ENCODE results near the gene FUZ. TPM values are rescaled to one million over a fixed set of nuclear protein-coding genes. Genes with fewer than 3 reads are reported as not detected.
A peak's percentile ranks its signal among the peaks of the same experiment; 100 is the strongest.

The FUZ gene
- total and polyA plus RNA-seq, 4 donors: 18.4 to 36.8 (median 30.2) TPM

GRCh38 chr19:49844138-49845095 is 31.3 kb upstream of the FUZ start:
- no peak overlapping the region for H3K9ac ChIP-seq (ENCODE audit: insufficient read depth in 1 of 2, low read length in 2 of 2)
- no peak for ATAC-seq (ENCODE audit: insufficient read depth, low FRiP score)

GRCh38 chr19:49843265-49843664 is 30.2 kb upstream of the FUZ start:
- Histone ChIP-seq H3K27ac (ENCODE audit: low read depth in 1 of 2, low read length in 1 of 2) (no peak overlapping the region), H3K4me1 (ENCODE audit: control insufficient read depth in 5 of 5, insufficient read depth in 5 of 5, low read length in 5 of 5) (peaks cover 0 to 22% (median 2%) of the 10 kb centered on the region in 5 donors), H3K4me3 (no peak overlapping the region), H3K27me3 (ENCODE audit: control insufficient read depth in 3 of 3, insufficient read depth in 3 of 3, low read length in 2 of 3) (no peaks in the 10 kb centered on the region), H3K9me3 (ENCODE audit: control insufficient read depth in 4 of 4, insufficient read depth in 3 of 4, low read length in 3 of 4) (no peaks in the 10 kb centered on the region), H3K36me3 (ENCODE audit: control insufficient read depth in 4 of 4, insufficient read depth in 4 of 4, low read length in 4 of 4) (peaks cover 4 to 21% (median 16%) of the 10 kb centered on the region in 4 donors), H3K9ac (ENCODE audit: insufficient read depth in 1 of 2, low read length in 2 of 2) (no peak overlapping the region)
- WGBS, 2 donors: 81 to 83% methylated on average over 3 of the region's 3 CpGs
- ATAC-seq (ENCODE audit: insufficient read depth, low FRiP score) (no peak), DNase-seq (no peak)
- TF ChIP-seq CTCF (IDR thresholded peaks at IDR 0.05; ENCODE audit: control extremely low read depth, extremely low read depth): no peak

More at GRCh38 chr19:49844138-49845095, 31.3 kb upstream of the FUZ start:
- no peak overlapping the region for H3K27ac ChIP-seq (ENCODE audit: low read depth in 1 of 2, low read length in 1 of 2)
- WGBS, 2 donors: 52 to 74% methylated on average over 18 of the region's 18 CpGs
- DNase-seq: no peak
- H3K27me3 ChIP-seq (ENCODE audit: control insufficient read depth in 3 of 3, insufficient read depth in 3 of 3, low read length in 2 of 3): no peaks in the 10 kb centered on the region
- H3K4me1 ChIP-seq (ENCODE audit: control insufficient read depth in 5 of 5, insufficient read depth in 5 of 5, low read length in 5 of 5): peaks cover 0 to 10% (median 1%) of the 10 kb centered on the region in 5 donors
- peaks cover 4 to 19% (median 10%) of the 10 kb centered on the region in 4 donors for H3K36me3 ChIP-seq (ENCODE audit: control insufficient read depth in 4 of 4, insufficient read depth in 4 of 4, low read length in 4 of 4)
- no peak overlapping the region for H3K4me3 ChIP-seq
- TF ChIP-seq CTCF (IDR thresholded peaks at IDR 0.05; ENCODE audit: control extremely low read depth, extremely low read depth): no peak
- H3K9me3 ChIP-seq (ENCODE audit: control insufficient read depth in 4 of 4, insufficient read depth in 3 of 4, low read length in 3 of 4): peaks cover 0 to 4% (median under 1%) of the 10 kb centered on the region in 4 donors

- WGBS, 2 donors: 76 to 86% methylated on average over 17 of the region's 17 CpGs
- H3K9ac ChIP-seq (ENCODE audit: insufficient read depth in 1 of 2, low read length in 2 of 2): no peak overlapping the region
- TF ChIP-seq CTCF (IDR thresholded peaks at IDR 0.05; ENCODE audit: control extremely low read depth, extremely low read depth): no peak
- no peaks in the 10 kb centered on the region for H3K9me3 ChIP-seq (ENCODE audit: control insufficient read depth in 4 of 4, insufficient read depth in 3 of 4, low read length in 3 of 4)
- H3K27ac ChIP-seq (ENCODE audit: low read depth in 1 of 2, low read length in 1 of 2): no peak overlapping the region
- H3K36me3 ChIP-seq (ENCODE audit: control insufficient read depth in 4 of 4, insufficient read depth in 4 of 4, low read length in 4 of 4): peaks cover 8 to 34% (median 30%) of the 10 kb centered on the region in 4 donors
- H3K4me1 ChIP-seq (ENCODE audit: control insufficient read depth in 5 of 5, insufficient read depth in 5 of 5, low read length in 5 of 5): peaks cover 0 to 22% (median 0%) of the 10 kb centered on the region in 5 donors
- ATAC-seq (ENCODE audit: insufficient read depth, low FRiP score) (no peak), DNase-seq (peak in 1 of 3 donors; percentile 29)
- no peak overlapping the region for H3K4me3 ChIP-seq
- H3K27me3 ChIP-seq (ENCODE audit: control insufficient read depth in 3 of 3, insufficient read depth in 3 of 3, low read length in 2 of 3): no peaks in the 10 kb centered on the region
Measured at GRCh38 chr19:49840736-49841249, 27.7 kb upstream of the FUZ start.
